Measurements from ENCODE around the gene ZNF212.
A peak's percentile ranks its signal among the peaks of the same experiment; 100 is the strongest.
"Not testable (repeated sequence)": the region's sequence is repeated elsewhere in the genome, so short reads cannot be mapped to it uniquely, and the experiment has no call there.

The ZNF212 gene

GRCh38 chr7:149253665-149254064 lies 14.2 kb downstream of the ZNF212 start:
- DNase-seq: no peak

DNA sequence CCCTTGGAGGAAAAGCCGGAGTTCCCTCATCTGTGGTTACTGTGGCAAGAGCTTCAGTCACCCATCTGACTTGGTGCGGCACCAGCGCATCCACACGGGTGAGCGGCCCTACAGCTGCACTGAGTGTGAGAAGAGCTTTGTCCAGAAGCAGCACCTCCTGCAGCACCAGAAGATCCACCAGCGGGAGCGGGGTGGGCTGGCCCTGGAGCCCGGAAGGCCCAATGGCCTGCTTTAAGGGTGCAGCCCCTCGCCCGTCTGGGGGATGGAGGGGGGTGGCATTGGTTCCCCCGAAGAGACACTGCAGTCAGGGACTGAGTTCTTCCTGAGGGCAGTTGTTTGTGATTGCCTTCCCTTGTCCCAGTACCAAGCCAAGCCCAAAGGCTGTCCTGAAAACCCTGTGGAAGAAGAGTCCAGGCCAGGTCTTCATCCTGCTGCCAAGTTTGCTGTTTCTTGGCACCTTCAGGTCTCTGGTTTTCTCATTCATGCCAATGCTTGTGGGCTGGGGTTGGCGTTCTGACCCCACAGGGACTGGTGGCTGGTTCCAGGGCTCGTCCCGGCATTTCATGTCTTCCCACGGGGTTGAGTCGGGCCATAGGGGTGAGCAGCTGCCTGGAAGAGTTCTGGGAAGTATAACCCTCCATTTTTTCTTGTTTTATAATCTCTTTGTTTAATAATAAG lies 14.9 kb downstream of the ZNF212 start:
- DNase-seq: no peak

GRCh38 chr7:149255174-149255573 lies 15.7 kb downstream of the ZNF212 start:
- no peak for DNase-seq

DNA sequence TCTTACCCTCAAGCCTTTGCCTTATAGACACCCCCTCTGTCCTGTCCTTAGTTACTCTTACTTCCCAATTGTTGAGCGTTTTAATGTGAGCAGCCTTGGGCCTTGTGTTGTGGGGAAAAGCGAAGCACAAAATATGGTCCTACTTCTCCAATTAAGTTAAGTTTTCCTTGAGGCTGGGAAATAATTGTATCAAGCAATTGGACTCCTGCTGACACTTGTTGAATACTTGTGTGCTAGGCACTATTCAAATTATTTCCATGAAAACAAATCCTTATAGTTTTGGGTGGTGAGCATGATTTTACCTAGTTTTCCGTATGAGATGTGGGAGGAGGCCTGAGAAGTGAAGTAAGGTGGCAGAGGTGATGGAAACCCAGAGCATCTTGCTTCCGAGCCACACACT lies 17.1 kb downstream of the ZNF212 start:
- DNase-seq: no peak

DNA sequence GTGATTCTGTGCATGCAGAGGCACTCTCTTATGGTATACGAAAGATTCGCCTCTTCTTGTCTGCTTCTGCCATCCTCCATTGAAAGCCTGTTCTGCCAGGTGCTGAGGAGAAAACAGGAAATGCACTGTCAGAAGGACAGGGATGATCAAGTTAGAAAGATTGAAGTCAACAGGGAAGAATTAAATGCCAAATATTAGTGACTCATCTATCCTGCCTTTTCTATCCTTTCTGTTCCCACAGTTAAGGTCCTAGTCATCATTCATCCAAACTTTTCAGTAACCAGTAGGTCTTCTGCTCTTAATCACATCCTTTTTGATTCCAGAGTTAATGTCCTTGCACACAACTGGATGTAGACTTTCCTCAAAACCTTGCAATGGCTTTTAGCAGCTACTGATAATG lies 17.7 kb downstream of the ZNF212 start:
- no peak for DNase-seq

DNA sequence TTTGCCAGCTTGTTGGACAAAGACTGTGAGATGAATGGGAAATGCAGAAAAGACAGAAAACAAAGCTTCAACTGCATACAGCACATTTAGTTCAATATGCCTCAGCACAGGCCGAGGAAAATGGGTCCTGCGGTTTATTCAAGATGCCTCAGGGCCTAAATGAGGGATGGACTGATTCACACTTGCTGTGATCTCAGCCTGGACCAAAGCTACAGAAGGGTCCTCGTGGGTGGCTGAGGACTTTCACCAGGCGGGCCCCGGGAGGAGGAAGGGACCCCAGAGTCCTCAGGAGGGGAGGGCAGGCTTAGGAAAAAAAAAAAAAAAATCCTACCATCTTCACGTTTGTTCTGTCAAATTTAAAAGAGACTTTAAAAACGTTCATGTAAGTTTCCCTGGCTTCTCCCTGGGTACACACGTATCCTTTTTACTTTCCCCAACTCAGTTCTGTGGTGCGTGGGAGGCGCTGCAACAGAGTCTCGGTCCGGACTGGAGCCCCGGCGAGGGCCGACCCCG lies 21.9 kb downstream of the ZNF212 start:
- no peak for DNase-seq

GRCh38 chr7:149261829-149262617 lies 22.6 kb downstream of the ZNF212 start, which contains the start of gene ZNF783:
Gene ZNF783 (plus strand): TSS chr7:149262196. CDS start chr7:149262334, 138 bp downstream.
- peak; percentile 90 for DNase-seq

- no peak for DNase-seq
Observed at GRCh38 chr7:149266451-149266850, 27.0 kb downstream of the ZNF212 start.

DNA sequence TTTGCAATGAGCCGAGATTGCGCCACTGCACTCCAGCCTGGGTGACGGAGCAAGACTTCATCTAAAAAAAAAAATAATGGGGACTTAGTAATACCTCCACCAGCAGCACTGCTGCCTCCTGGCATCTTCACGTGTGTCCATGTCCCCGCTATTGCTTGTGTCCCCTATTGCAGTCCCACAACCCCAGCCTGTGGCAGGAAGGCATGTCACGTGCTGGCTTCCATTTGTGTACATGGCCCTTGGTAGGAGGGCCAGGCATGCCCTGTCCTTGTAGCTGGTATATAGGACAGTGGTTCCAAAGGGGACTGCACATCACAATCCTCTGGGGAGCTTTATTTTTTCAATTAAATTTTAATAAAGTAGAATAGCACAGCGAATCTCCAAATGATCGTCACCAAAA lies 28.3 kb downstream of the ZNF212 start:
- DNase-seq: no peak

DNA sequence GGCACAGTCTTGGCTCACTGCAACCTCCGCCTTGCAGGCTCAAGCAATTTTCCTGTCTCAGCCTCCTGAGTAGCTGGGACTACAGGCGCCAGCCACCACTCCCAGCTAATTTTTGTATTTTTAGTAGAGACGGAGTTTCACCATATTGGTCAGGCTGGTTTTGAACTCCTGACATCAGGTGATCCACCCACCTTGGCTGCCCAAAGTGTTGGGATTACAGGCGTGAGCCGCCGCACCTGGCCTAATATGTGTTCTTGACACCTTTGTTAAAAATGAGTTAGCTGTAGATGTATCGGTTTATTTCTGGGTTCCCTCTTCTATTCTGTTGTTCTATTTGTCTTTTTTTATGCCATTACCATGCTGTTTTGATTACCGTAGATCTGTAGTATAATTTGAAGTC lies 35.0 kb downstream of the ZNF212 start:
- DNase-seq: not testable (repeated sequence)

GRCh38 chr7:149277871-149278270 lies 38.4 kb downstream of the ZNF212 start:
- no peak for DNase-seq

GRCh38 chr7:149278396-149278795 lies 38.9 kb downstream of the ZNF212 start:
- no peak for DNase-seq

DNA sequence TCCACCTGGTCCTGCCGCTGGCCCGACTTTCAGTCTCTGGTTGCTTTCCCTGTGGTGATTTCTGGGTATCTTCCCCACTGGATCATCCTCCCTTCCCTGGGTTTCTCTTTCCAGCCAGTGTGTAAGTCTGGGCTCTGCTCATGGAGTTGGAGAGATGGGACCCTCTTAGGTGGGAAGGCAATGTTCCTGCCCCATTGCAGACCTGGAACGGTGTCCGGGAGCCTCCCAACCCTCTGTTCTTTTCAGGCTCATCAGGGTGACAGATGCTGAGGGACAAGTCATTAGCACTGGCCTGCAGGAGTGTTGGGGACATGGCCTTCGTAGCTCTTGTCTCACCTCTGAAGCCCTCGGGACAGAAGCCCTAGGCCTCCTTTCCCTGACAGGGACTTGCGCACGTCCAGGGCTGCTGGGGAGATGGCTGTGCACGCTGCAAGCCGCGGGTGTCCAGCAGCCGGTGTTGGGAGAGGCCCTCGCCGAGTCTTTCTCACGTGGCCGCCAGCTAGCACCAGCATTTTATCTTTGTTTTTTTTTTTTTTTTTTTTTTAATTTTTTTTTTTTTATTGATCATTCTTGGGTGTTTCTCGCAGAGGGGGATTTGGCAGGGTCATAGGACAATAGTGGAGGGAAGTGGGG lies 39.8 kb downstream of the ZNF212 start:
- DNase-seq: no peak

DNA sequence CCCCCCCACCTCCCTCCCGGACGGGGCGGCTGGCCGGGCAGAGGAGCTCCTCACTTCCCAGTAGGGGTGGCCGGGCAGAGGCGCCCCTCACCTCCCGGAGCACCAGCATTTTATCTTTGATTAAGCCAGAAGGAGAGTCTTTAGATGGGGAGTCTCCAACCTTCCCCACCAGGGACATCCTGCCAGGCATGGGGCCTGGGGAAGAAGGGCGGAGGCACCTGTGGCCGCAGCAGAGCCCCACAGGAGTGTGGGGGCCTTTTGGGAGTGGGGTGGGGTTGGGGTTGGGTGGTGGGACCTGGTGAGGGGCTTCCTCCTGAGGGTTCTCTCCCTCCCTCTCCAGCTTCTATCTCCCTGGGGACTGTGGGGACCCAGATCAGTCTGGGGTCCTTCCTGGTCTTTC lies 40.7 kb downstream of the ZNF212 start:
- no peak for DNase-seq

DNA sequence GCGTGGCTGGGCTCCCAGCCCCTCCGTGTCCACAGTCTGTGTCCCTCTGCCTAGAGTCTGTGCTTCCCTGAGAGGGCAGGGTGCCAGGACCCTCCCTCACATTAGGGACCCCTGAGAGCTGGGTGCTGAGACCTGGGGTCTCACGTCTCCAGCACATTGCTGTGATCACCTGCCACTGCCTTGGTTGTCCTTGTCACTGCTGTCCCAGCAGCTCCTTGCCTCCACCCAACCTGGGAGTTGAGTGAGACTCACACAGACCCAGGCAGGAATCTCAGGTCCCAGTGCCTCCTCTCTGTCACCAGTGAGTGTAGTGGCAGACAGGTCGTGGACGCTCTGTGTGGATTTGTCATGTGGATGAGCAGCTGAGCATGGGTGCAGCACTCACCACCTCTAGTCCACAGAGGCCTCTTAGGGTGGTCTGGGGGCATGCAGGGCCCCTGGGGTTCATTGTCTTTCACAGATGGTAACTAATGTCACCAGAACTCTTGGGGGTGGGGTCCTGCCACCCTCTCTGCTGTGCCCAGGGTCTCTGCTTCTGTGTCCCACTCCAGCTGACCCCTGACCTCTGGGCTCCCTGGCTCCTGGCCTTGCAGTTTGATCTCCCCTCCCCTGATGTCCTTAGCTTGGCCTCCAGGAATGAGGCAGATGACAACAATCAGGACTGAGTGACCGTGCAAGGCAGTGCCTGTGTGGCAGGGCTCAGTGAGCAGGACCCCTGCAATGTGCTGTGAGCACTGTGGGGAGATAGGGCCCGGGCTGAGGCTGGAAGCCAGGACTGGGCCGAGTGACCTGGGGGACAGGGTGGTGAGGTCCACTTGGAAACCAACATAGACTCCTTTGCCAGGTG lies 41.4 kb downstream of the ZNF212 start:
- DNase-seq: no peak

- DNase-seq: no peak
Observed at GRCh38 chr7:149281508-149282330, 42.3 kb downstream of the ZNF212 start.

GRCh38 chr7:149282331-149282655 lies 42.8 kb downstream of the ZNF212 start:
- DNase-seq: no peak

DNA sequence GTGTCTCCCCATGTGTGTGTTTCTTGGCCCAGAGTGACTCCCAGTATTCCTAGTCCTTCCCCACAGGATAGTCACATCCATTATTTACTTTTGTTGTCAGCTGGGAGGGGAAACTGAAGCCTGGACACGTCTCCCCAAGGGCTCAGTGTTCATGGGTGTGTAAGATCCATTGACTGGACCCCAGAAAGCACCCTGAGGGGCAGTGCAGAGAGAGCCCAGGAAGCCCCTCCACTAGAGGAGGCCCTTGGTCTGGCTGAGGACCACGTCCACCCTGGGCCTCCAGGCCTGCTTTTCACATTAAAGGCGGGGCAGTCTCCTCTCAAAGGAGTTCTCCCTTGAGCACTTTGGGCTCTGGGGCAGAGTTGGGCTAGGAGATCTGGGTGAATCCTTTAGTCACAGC lies 43.9 kb downstream of the ZNF212 start:
- DNase-seq: no peak

- DNase-seq: no peak
Observed at GRCh38 chr7:149284343-149284742, 44.9 kb downstream of the ZNF212 start.

- peak; percentile 90 for DNase-seq
Observed at GRCh38 chr7:149284850-149285585, 45.6 kb downstream of the ZNF212 start.

DNA sequence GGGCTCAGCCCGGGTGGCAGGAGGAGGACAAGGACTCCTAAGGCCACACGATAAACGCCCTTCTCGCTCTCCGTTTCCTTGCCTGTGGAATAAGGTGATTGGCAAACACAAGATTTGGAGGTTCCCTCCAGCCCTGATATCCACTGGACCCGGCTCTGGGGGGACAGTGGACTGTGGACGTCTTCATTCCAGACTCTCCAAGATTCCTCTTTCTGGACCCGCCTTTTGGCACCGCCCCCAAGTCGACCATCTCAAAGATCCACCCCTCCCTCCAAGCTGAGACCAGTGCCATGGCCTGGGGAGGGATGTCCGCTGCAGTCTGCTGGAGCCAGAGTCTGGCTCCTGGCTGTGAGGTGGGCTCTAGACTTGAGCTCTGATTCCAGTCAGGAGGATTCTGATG lies 46.2 kb downstream of the ZNF212 start:
- no peak for DNase-seq

All from right kidney (tissue), 1 donor.